Heart left ventricle (tissue), 16 donors: ENCODE measurements around the gene AGPAT4. TPM values are rescaled to one million over a fixed set of nuclear protein-coding genes. Genes with fewer than 3 reads are reported as not detected.

Experiments
- ATAC-seq, 4 donors: fragments of 200-7000 bp; cut with Tn5 transposase; one replicate each; pipeline ENCODE4 v1.9.1; 2020 to 2022; ENCODE audit warnings: moderate library complexity in 4 of 4, mild to moderate bottlenecking in 3 of 4, moderate number of reproducible peaks in 1 of 4
- DNase-seq, 5 donors: peaks; one replicate each; pipeline ENCODE4 v3.0.0-alpha.2; 2020
- H3K27ac ChIP-seq, 12 donors: fragments of 200-600 bp; sonication (generic) in 4 of 12; one replicate each; pipeline versions ENCODE4 v1.5.0 to v1.8.0; 2016 to 2022; ENCODE audit warnings: mild to moderate bottlenecking in 2 of 12
- H3K27me3 ChIP-seq, 9 donors: fragments of 200-600 bp; sonication (generic) in 2 of 9; one replicate each; pipeline versions ENCODE4 v1.5.1 to v1.8.0; 2016 to 2022; ENCODE audit warnings: mild to moderate bottlenecking in 3 of 9
- H3K36me3 ChIP-seq, 9 donors: fragments of 200-600 bp; sonication (generic) in 2 of 9; one replicate each; pipeline versions ENCODE4 v1.5.0 to v1.8.0; 2018 to 2022; ENCODE audit warnings: mild to moderate bottlenecking in 2 of 9
- H3K4me1 ChIP-seq, 12 donors: fragments of 200-600 bp; sonication (generic) in 4 of 12; one replicate each; pipeline versions ENCODE4 v1.5.0 to v1.8.0; 2016 to 2022; ENCODE audit warnings: mild to moderate bottlenecking in 3 of 12
- H3K4me3 ChIP-seq, 12 donors: fragments of 200-600 bp; sonication (generic) in 4 of 12; one replicate each; pipeline versions ENCODE4 v1.5.0 to v1.8.0; 2017 to 2022; ENCODE audit warnings: mild to moderate bottlenecking in 9 of 12, moderate library complexity in 4 of 12
- H3K9me3 ChIP-seq, 12 donors: fragments of 200-600 bp; sonication (generic) in 4 of 12; one replicate each; pipeline versions ENCODE4 v1.5.0 to v1.8.0; 2016 to 2022; ENCODE audit warnings: mild to moderate bottlenecking in 1 of 12
- CTCF ChIP-seq, 12 donors: fragments of 200-600 bp; sonication (generic) in 4 of 12; IDR thresholded peaks; one replicate each; pipeline versions ENCODE4 v1.5.0 to v1.8.0; 2018 to 2022; ENCODE audit warnings: antibody characterized with exemption in 12 of 12, mild to moderate bottlenecking in 5 of 12
- POLR2A ChIP-seq, 2 donors: fragments of 450-650 bp; IDR thresholded peaks; one replicate each; pipeline ENCODE4 v1.6.1; 2017; ENCODE audit warnings: antibody characterized with exemption in 2 of 2, mild to moderate bottlenecking in 2 of 2, moderate library complexity in 2 of 2
- WGBS, 4 donors: extraction: QIAGEN DNeasy Blood & Tissue Kit in 2 of 4; methylation state at CpG; one replicate each; pipeline versions ENCODE4 v1.1.5 to v1.1.7; 2013 to 2018; 5-methylcytosine and 5-hydroxymethylcytosine counted together
- intact Hi-C, 10 donors: fragments of 100-400 bp; cut with DNase I; formaldehyde crosslinking; loops; one replicate each; pipeline versions ENCODE4 v1.11.1 to v1.14.2; 2022
- polyA plus RNA-seq, 2 donors: library from polyadenylated mRNA; stranded (reverse); fragments of 200-250 nt; gene quantifications; one replicate each; pipeline ENCODE4 v1.2.3, GENCODE V29; 2013
- total RNA-seq, 9 donors: library from RNA; depleted of rRNA in 2 of 9; stranded (reverse); fragments of >200 nt in 2 of 9; fragmentation: NEBNext Ultra II Directional in 3 of 9; extraction: Animal tissue kit (Norgen Biotek cat#: 25700) in 3 of 9; gene quantifications; one replicate each; pipeline versions ENCODE4 v1.1.0 to v1.2.4, GENCODE V29; 2016 to 2023
- donor health status: ischemic (EF 13 %, LVEDD 7.1; RV severe dilation, severe dysfunction).
- donor health status: healthy with polysubstance abuse.
- donor health status: DM: no; HTN: yes; CAD: no.
- donor health status: DM: no; HTN: no; CAD: no.
- donor health status: ischemic (EF 25% LVEDD 6.9; RV normal size, moderate dysfunction).
- donor health status: ischemic (EF 25% LVEDD 5.7; RV mildly dilated, moderate dysfunction).
- donor health status: healthy.
- donor health status: DM: yes; HTN: yes; CAD: no.
- donor health status: ischemic (EF 35%, LVEDD 5.7; RV mildly dilated, moderate dysfunction).
- donor health status: nonischemic (EF 11% LVEDD 7.7; RV severe dilation, severe dysfunction).
- donor health status: DM: yes; HTN: yes; CAD: no.
- donor health status: PGD.
- donor health status: ischemic (EF 29% LVEDD 5.4; RV normal size, mild dysfunction).
- donor health status: nonischemic (EF 23%, LVEDD 6.1; RV moderate dilation, normal function).

The AGPAT4 gene
- total and polyA plus RNA-seq, 11 donors: 0.83 to 5.0 (median 1.8) TPM

- intact Hi-C loops: no loop called here
- TF ChIP-seq POLR2A (IDR thresholded peaks at IDR 0.05): no peak
- TF ChIP-seq CTCF (IDR thresholded peaks at IDR 0.05): no peak
These were observed 19.8 kb downstream of the AGPAT4 start for GRCh38 chr6:161254126-161254463.

GRCh38 chr6:161251345-161251744 lies 22.5 kb downstream of the AGPAT4 start:
- Histone ChIP-seq H3K9me3 (peaks cover 0 to 15% (median 0%) of the 10 kb centered on the region in 12 donors), H3K4me3 (no peak overlapping the region), H3K27ac (no peak overlapping the region), H3K4me1 (peaks cover 0 to 7% (median 0%) of the 10 kb centered on the region in 12 donors), H3K27me3 (no peaks in the 10 kb centered on the region), H3K36me3 (no peaks in the 10 kb centered on the region)
- TF ChIP-seq POLR2A (IDR thresholded peaks at IDR 0.05) (no peak), CTCF (IDR thresholded peaks at IDR 0.05) (no peak)
- no peak for ATAC-seq
- 83 to 91% (median 87%) methylated on average over 8 of the region's 8 CpGs for WGBS, 4 donors
- intact Hi-C loops: no loop called here
- DNase-seq: no peak

More at GRCh38 chr6:161254126-161254463, 19.8 kb downstream of the AGPAT4 start:
- Histone ChIP-seq H3K36me3 (no peaks in the 10 kb centered on the region), H3K9me3 (peaks cover 0 to 8% (median 0%) of the 10 kb centered on the region in 12 donors), H3K27ac (peak overlapping the region in 1 of 12 donors; percentile 48), H3K4me3 (no peak overlapping the region), H3K4me1 (peaks cover 0 to 10% (median 4%) of the 10 kb centered on the region in 12 donors), H3K27me3 (no peaks in the 10 kb centered on the region)
- DNase-seq: no peak
- ATAC-seq: no peak

- H3K4me3 ChIP-seq: no peak overlapping the region
- peaks cover 0 to 15% (median 0%) of the 10 kb centered on the region in 12 donors for H3K9me3 ChIP-seq
- ATAC-seq (no peak), DNase-seq (no peak)
- intact Hi-C loops: no loop called here
- no peaks in the 10 kb centered on the region for H3K36me3 ChIP-seq
- TF ChIP-seq CTCF (IDR thresholded peaks at IDR 0.05) (no peak), POLR2A (IDR thresholded peaks at IDR 0.05) (no peak)
- H3K27me3 ChIP-seq: no peaks in the 10 kb centered on the region
- no peaks in the 10 kb centered on the region for H3K4me1 ChIP-seq
- H3K27ac ChIP-seq: no peak overlapping the region
- WGBS, 4 donors: 98 to 100% (median 99%) methylated on average over 1 of the region's 1 CpG
These were observed 24.5 kb downstream of the AGPAT4 start for GRCh38 chr6:161249327-161249726.

- H3K36me3 ChIP-seq: no peaks in the 10 kb centered on the region
- WGBS, 4 donors: 92 to 97% (median 94%) methylated on average over 2 of the region's 2 CpGs
- no peak for DNase-seq
- no peaks in the 10 kb centered on the region for H3K4me1 ChIP-seq
- TF ChIP-seq CTCF (IDR thresholded peaks at IDR 0.05) (no peak), POLR2A (IDR thresholded peaks at IDR 0.05) (no peak)
- ATAC-seq: no peak
- intact Hi-C loops: no loop called here
- no peak overlapping the region for H3K4me3 ChIP-seq
- peaks cover 0 to 15% (median 0%) of the 10 kb centered on the region in 12 donors for H3K9me3 ChIP-seq
- no peak overlapping the region for H3K27ac ChIP-seq
- no peaks in the 10 kb centered on the region for H3K27me3 ChIP-seq
These were observed 27.1 kb downstream of the AGPAT4 start for GRCh38 chr6:161246725-161247124.
